NCI-H146 treated with DMSO at 0.1 percent for 48 hours (cell line): ENCODE data around the gene VTCN1.
"Not testable (repeated sequence)": the region's sequence is repeated elsewhere in the genome, so short reads cannot be mapped to it uniquely, and the experiment has no call there.

Experiments used
- DNase-seq: peaks from one replicate; lab custom pipeline; 2025; ENCODE audit not compliant: unreplicated experiment; lab: John Stamatoyannopoulos, UW

Gene VTCN1

GRCh38 chr1:117101858-117102257, 108.9 kb downstream of the VTCN1 start:
- DNase-seq = not testable (repeated sequence)

GRCh38 chr1:117101334-117101733, 109.4 kb downstream of the VTCN1 start:
- DNase-seq = no peak

- no peak for DNase-seq
Measured at GRCh38 chr1:117098287-117098890, 112.3 kb downstream of the VTCN1 start.

- no peak for DNase-seq
Measured at GRCh38 chr1:117097443-117097842, 113.3 kb downstream of the VTCN1 start.

GRCh38 chr1:117096951-117097408, 113.7 kb downstream of the VTCN1 start:
- no peak for DNase-seq

GRCh38 chr1:117094841-117095604, 115.7 kb downstream of the VTCN1 start:
- DNase-seq = no peak

GRCh38 chr1:117093870-117094621, 116.7 kb downstream of the VTCN1 start:
- no peak for DNase-seq
